ENCODE measurements around the gene KDM1B. TPM values are rescaled to one million over a fixed set of nuclear protein-coding genes. Genes with fewer than 3 reads are reported as not detected.

KDM1B gene
- total RNA-seq, 1 experiment from 2014 or later: 13.5 TPM

DNA sequence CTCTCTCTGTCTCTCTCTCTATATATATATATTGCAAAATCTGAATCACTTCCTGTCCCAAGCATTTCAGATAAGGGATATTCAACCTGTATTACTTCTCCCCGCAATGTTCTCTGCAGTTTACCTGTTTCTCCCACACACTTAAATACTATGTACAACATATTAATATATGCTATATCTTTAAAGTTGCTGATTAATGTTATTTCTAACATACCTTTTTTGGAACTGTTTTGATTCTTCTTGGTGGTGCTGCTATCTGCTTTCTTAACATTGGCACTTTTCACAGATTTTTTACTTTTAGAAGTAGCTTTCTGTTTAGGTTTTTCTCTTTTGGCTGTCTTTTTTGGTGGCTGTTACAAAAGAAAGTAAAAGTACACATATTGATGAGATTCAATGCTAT, 81.9 kb downstream of the KDM1B start:
- BruUV-seq (replicated peaks): no TSS peak
- intact Hi-C loops (cut with micrococcal nuclease; ENCODE audit: unreplicated experiment): no loop called here
- H3K27me3 Mint-ChIP-seq (ENCODE audit: unreplicated experiment): no peaks in the 10 kb centered on the region
- DNase-seq: no peak
- CTCF ChIA-PET: no interaction called here
- TF ChIP-seq, protein P1, sequence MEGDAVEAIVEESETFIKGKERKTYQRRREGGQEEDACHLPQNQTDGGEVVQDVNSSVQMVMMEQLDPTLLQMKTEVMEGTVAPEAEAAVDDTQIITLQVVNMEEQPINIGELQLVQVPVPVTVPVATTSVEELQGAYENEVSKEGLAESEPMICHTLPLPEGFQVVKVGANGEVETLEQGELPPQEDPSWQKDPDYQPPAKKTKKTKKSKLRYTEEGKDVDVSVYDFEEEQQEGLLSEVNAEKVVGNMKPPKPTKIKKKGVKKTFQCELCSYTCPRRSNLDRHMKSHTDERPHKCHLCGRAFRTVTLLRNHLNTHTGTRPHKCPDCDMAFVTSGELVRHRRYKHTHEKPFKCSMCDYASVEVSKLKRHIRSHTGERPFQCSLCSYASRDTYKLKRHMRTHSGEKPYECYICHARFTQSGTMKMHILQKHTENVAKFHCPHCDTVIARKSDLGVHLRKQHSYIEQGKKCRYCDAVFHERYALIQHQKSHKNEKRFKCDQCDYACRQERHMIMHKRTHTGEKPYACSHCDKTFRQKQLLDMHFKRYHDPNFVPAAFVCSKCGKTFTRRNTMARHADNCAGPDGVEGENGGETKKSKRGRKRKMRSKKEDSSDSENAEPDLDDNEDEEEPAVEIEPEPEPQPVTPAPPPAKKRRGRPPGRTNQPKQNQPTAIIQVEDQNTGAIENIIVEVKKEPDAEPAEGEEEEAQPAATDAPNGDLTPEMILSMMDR (IDR thresholded peaks at IDR 0.05; ENCODE audit: unreplicated experiment): no peak
- no peaks in the 10 kb centered on the region for H3K4me1 Mint-ChIP-seq (ENCODE audit: low read depth, unreplicated experiment)
- peaks cover 22% of the 10 kb centered on the region for H3K36me3 Mint-ChIP-seq (ENCODE audit: insufficient read depth, unreplicated experiment)
- no peak overlapping the region for H3K27ac Mint-ChIP-seq (ENCODE audit: unreplicated experiment)
- H3K9me3 Mint-ChIP-seq (ENCODE audit: low read depth, unreplicated experiment): peaks cover 5% of the 10 kb centered on the region
- H3K4me3 Mint-ChIP-seq (ENCODE audit: low read depth, unreplicated experiment): no peak overlapping the region

DNA sequence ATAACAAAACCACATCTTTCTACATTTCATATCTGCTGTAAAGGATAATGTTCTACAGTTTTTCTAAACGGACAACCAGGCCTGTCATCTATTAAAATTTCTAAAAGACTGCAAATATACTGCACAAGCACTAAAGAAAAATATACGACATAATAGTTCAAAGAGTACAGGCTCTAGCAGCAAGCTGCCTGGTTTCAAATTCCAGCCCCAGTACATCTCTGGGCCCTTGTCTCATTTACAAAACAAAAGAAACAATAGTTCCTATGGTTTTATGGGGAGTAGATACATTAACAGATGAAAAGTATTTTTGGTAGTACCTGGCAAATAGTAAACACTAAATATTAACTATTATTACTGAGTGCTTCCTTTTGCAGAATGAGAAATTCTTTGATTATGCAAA, 85.0 kb downstream of the KDM1B start:
- DNase-seq: no peak
- intact Hi-C loops (cut with micrococcal nuclease; ENCODE audit: unreplicated experiment): no loop called here
- Mint-ChIP-seq H3K27me3 (ENCODE audit: unreplicated experiment) (no peaks in the 10 kb centered on the region), H3K27ac (ENCODE audit: unreplicated experiment) (no peak overlapping the region), H3K36me3 (ENCODE audit: insufficient read depth, unreplicated experiment) (peaks cover 21% of the 10 kb centered on the region), H3K4me3 (ENCODE audit: low read depth, unreplicated experiment) (no peak overlapping the region), H3K4me1 (ENCODE audit: low read depth, unreplicated experiment) (no peaks in the 10 kb centered on the region), H3K9me3 (ENCODE audit: low read depth, unreplicated experiment) (no peaks in the 10 kb centered on the region)
- TF ChIP-seq, protein P1 (IDR thresholded peaks at IDR 0.05; ENCODE audit: unreplicated experiment): no peak
- no TSS peak for BruUV-seq (replicated peaks)
- CTCF ChIA-PET: no interaction called here

GRCh38 chr6:18241208-18242038, 86.2 kb downstream of the KDM1B start:
- H3K27ac Mint-ChIP-seq (ENCODE audit: unreplicated experiment): peak overlapping the region; percentile 58
- H3K36me3 Mint-ChIP-seq (ENCODE audit: insufficient read depth, unreplicated experiment): peaks cover 22% of the 10 kb centered on the region
- no peaks in the 10 kb centered on the region for H3K27me3 Mint-ChIP-seq (ENCODE audit: unreplicated experiment)
- no peaks in the 10 kb centered on the region for H3K4me1 Mint-ChIP-seq (ENCODE audit: low read depth, unreplicated experiment)
- DNase-seq: no peak
- TF ChIP-seq, protein P1 (IDR thresholded peaks at IDR 0.05; ENCODE audit: unreplicated experiment): no peak
- no peaks in the 10 kb centered on the region for H3K9me3 Mint-ChIP-seq (ENCODE audit: low read depth, unreplicated experiment)
- no peak overlapping the region for H3K4me3 Mint-ChIP-seq (ENCODE audit: low read depth, unreplicated experiment)
- no TSS peak for BruUV-seq (replicated peaks)
- intact Hi-C loops (cut with micrococcal nuclease; ENCODE audit: unreplicated experiment): no loop called here
- CTCF ChIA-PET: no interaction called here

DNA sequence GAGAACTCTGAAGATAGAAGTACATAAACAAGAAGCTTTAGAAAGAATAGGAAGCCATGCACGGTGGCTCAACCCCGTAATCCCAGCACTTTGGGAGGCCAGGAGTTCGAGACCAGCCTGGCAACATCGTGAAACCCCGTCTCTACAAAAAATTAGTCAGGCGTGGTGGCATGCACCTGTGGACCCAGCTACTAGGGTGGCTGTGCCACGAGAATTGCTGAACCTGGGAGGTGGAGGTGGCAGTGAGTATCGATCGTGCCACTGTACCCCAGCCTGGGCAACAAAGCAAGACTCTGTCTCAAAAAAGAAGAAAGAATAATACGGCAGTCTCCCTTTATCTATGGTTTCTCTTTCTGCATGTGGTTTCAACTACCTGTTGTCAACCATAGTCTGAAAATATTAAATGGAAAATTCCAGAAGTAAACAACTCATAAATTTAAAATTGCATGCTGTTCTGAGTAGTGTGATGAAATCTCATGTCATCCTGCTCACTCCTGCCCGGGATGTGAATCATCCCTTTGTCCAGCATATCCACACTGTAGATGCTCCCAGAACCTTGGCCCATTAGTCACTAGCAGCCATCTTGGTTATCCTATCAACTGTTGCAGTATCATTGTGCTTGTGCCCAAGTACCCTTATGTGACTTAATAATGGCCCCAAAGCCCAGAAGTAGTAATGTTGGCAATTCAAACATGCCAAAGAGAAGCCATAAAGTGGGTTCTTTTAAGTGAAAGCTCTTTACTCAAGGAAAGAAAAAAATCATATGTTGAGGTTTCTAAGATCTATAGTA, 87.0 kb downstream of the KDM1B start:
- no peak overlapping the region for H3K4me3 Mint-ChIP-seq (ENCODE audit: low read depth, unreplicated experiment)

More for the DNA sequence above, 87.0 kb downstream of the KDM1B start:
- no TSS peak for BruUV-seq (replicated peaks)
- Mint-ChIP-seq H3K36me3 (ENCODE audit: insufficient read depth, unreplicated experiment) (peaks cover 22% of the 10 kb centered on the region), H3K4me1 (ENCODE audit: low read depth, unreplicated experiment) (no peaks in the 10 kb centered on the region), H3K27me3 (ENCODE audit: unreplicated experiment) (no peaks in the 10 kb centered on the region), H3K9me3 (ENCODE audit: low read depth, unreplicated experiment) (no peaks in the 10 kb centered on the region), H3K27ac (ENCODE audit: unreplicated experiment) (peak overlapping the region; percentile 58)
- TF ChIP-seq, protein P1 (IDR thresholded peaks at IDR 0.05; ENCODE audit: unreplicated experiment): no peak
- CTCF ChIA-PET: no interaction called here
- intact Hi-C loops (cut with micrococcal nuclease; ENCODE audit: unreplicated experiment): no loop called here
- DNase-seq: no peak

All from Calu3 (cell line).